ENCODE measurements around the gene ADGRV1. TPM values are rescaled to one million over a fixed set of nuclear protein-coding genes. Genes with fewer than 3 reads are reported as not detected.

The ADGRV1 gene
- total RNA-seq, 2 donors from 2014 or later, result 97.6 to 117 TPM

DNA sequence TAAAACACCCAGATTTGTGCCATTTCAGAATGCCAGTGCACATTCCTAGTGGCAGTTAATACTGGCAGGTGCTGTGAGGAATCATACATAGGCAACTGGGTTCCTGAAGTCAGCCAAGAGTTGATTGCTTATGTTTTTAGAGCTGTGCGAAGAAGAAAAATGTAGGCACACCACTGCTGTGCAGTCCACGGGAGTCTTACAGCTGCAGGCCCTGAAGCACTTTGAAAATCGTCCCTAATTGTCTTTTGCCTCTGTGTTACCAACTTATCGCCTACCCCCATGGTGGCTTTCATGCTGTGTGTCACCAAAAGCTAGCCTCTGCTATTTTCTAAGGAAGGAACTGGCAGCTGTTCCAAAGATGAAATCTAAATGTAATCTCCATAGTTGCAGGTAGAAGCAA, 560.6 kb downstream of the ADGRV1 start:
- Mint-ChIP-seq H3K4me3 (no peak overlapping the region), H3K4me1 (peaks cover 39% of the 10 kb centered on the region), H3K27ac (peak overlapping the region; percentile 31), H3K36me3 (ENCODE audit: low read depth) (peaks cover 10% of the 10 kb centered on the region), H3K27me3 (ENCODE audit: insufficient read depth) (no peaks in the 10 kb centered on the region), H3K9me3 (no peaks in the 10 kb centered on the region)
- Histone ChIP-seq H3K9ac (ENCODE audit: extremely low read depth, low read length, poor library complexity, severe bottlenecking) (no peak overlapping the region), H3K4me3 (ENCODE audit: low read length) (no peak overlapping the region), H3K27me3 (ENCODE audit: control insufficient read depth, insufficient read depth, low read length, poor library complexity, severe bottlenecking) (no peaks in the 10 kb centered on the region), H3K4me1 (ENCODE audit: control insufficient read depth, insufficient read depth, low read length) (peaks cover 10% of the 10 kb centered on the region), H3K36me3 (ENCODE audit: control insufficient read depth, insufficient read depth, low read length) (no peaks in the 10 kb centered on the region), H3K9me3 (ENCODE audit: control insufficient read depth, low read length) (no peaks in the 10 kb centered on the region), H3K27ac (ENCODE audit: low read depth, low read length) (no peak overlapping the region)
- TF ChIP-seq, protein P1, sequence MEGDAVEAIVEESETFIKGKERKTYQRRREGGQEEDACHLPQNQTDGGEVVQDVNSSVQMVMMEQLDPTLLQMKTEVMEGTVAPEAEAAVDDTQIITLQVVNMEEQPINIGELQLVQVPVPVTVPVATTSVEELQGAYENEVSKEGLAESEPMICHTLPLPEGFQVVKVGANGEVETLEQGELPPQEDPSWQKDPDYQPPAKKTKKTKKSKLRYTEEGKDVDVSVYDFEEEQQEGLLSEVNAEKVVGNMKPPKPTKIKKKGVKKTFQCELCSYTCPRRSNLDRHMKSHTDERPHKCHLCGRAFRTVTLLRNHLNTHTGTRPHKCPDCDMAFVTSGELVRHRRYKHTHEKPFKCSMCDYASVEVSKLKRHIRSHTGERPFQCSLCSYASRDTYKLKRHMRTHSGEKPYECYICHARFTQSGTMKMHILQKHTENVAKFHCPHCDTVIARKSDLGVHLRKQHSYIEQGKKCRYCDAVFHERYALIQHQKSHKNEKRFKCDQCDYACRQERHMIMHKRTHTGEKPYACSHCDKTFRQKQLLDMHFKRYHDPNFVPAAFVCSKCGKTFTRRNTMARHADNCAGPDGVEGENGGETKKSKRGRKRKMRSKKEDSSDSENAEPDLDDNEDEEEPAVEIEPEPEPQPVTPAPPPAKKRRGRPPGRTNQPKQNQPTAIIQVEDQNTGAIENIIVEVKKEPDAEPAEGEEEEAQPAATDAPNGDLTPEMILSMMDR (conservative IDR thresholded peaks at IDR 0.05), result no peak
- DNase-seq, result no peak
- 87 to 89% methylated on average over 3 to 4 of the region's 4 CpGs for WGBS, 2 experiments (ENCODE audit: insufficient coverage in 1 of 2, insufficient read length in 1 of 2)

DNA sequence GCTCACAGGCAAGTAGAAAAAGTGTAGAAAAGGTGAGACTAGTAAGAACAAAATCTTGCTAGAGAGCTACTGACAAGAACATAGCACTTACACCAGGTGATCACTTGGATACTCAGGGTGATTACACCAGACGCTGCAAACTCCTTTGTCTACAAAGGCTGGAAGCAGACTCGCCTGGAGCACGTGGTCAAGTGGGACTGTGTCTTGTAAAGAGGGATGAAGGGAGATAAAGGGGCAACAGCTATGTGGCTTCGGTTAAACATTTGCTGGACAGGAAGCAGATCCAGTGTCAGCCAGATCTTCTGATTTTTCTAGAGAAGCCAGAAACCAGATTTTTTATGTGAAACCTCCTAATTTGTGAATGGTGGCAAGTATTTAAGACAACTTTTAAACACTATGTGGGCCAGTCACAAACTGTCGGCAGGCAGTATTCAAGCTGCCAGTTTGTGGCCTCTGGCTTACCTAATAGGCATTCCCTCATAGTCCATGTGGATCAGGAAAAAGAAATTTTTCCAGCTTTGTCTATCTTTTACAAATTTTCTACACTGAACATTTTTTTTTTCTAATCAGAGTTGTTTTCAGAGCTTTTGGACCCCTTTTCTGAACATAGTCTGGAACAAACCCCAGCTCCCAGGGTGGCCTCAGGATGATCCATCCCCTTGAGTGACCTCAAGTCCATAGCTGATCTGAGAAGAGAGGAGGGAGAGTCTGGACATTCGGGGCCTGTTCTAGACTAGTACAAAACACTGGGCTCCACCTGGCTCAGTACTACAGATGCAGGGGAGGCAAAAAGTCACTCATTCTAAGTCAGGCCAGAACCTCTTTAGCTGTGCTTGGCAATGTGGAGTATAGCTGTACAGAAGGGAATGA, 561.6 kb downstream of the ADGRV1 start:
- TF ChIP-seq, protein P1 (conservative IDR thresholded peaks at IDR 0.05), result no peak
- peaks cover 39% of the 10 kb centered on the region for H3K4me1 Mint-ChIP-seq
- H3K9ac ChIP-seq (ENCODE audit: extremely low read depth, low read length, poor library complexity, severe bottlenecking), result no peak overlapping the region
- no peak for DNase-seq
- H3K27ac Mint-ChIP-seq, result peak overlapping the region; percentile 31
- H3K36me3 ChIP-seq (ENCODE audit: control insufficient read depth, insufficient read depth, low read length), result no peaks in the 10 kb centered on the region
- no peak overlapping the region for H3K4me3 ChIP-seq (ENCODE audit: low read length)
- H3K27me3 Mint-ChIP-seq (ENCODE audit: insufficient read depth), result no peaks in the 10 kb centered on the region
- H3K9me3 Mint-ChIP-seq, result no peaks in the 10 kb centered on the region
- H3K27ac ChIP-seq (ENCODE audit: low read depth, low read length), result no peak overlapping the region
- no peaks in the 10 kb centered on the region for H3K9me3 ChIP-seq (ENCODE audit: control insufficient read depth, low read length)
- H3K27me3 ChIP-seq (ENCODE audit: control insufficient read depth, insufficient read depth, low read length, poor library complexity, severe bottlenecking), result no peaks in the 10 kb centered on the region
- H3K36me3 Mint-ChIP-seq (ENCODE audit: low read depth), result peaks cover 9% of the 10 kb centered on the region
- WGBS, 2 experiments (ENCODE audit: insufficient coverage in 1 of 2, insufficient read length in 1 of 2), result 90% methylated on average over 2 to 6 of the region's 6 CpGs
- no peak overlapping the region for H3K4me3 Mint-ChIP-seq
- peaks cover 10% of the 10 kb centered on the region for H3K4me1 ChIP-seq (ENCODE audit: control insufficient read depth, insufficient read depth, low read length)

DNA sequence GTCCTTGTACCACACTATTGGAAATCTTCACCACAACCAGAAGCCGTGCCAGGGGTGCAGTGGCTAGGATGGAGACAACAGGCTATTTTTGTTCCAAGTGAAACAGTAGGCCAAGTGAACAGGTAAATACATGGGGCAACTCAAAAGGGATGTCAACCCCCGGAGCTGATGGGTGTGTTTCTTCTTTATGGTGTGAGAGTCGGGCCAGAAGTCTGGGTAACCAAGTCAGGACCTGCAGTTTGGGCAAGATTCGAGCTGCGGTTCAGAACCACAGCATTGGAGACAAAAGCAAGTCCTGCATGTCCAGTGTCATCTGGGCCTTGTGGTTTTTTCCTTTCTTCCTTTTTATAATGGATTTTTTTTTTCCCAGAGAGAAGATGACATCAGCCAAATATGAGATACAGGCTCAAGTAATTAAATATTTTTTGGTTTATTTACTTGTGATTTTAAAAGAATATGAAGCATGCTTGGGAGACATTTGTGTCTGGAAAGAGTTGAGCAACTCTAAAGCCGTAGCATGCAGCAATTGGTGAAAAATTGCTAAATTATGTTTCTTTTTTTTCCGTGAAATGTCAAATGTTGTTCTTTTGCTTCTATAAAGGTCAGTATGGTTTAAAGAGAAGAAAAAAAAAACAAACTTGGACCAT, 562.9 kb downstream of the ADGRV1 start:
- H3K27me3 ChIP-seq (ENCODE audit: control insufficient read depth, insufficient read depth, low read length, poor library complexity, severe bottlenecking), result no peaks in the 10 kb centered on the region
- no peak overlapping the region for H3K27ac ChIP-seq (ENCODE audit: low read depth, low read length)
- Mint-ChIP-seq H3K4me1 (peaks cover 39% of the 10 kb centered on the region), H3K27ac (no peak overlapping the region), H3K4me3 (no peak overlapping the region), H3K9me3 (no peaks in the 10 kb centered on the region), H3K27me3 (ENCODE audit: insufficient read depth) (no peaks in the 10 kb centered on the region), H3K36me3 (ENCODE audit: low read depth) (peaks cover 3% of the 10 kb centered on the region)
- no peaks in the 10 kb centered on the region for H3K9me3 ChIP-seq (ENCODE audit: control insufficient read depth, low read length)
- H3K9ac ChIP-seq (ENCODE audit: extremely low read depth, low read length, poor library complexity, severe bottlenecking), result no peak overlapping the region
- H3K4me3 ChIP-seq (ENCODE audit: low read length), result no peak overlapping the region
- no peaks in the 10 kb centered on the region for H3K36me3 ChIP-seq (ENCODE audit: control insufficient read depth, insufficient read depth, low read length)
- WGBS, 2 experiments (ENCODE audit: insufficient coverage in 1 of 2, insufficient read length in 1 of 2), result 98 to 100% methylated on average over 2 to 7 of the region's 7 CpGs
- peaks cover 10% of the 10 kb centered on the region for H3K4me1 ChIP-seq (ENCODE audit: control insufficient read depth, insufficient read depth, low read length)
- TF ChIP-seq, protein P1 (conservative IDR thresholded peaks at IDR 0.05), result no peak
- DNase-seq, result no peak

Data from endodermal cell (in vitro differentiated cells).